Peyer's patch (tissue), 4 donors: ENCODE data around the gene ME1. TPM values are rescaled to one million over a fixed set of nuclear protein-coding genes. Genes with fewer than 3 reads are reported as not detected.

Source experiments
- DNase-seq, 3 donors: peaks; one replicate each; pipeline ENCODE4 v3.0.0-alpha.2; 2017 to 2019
- H3K27ac ChIP-seq, 4 donors: fragments of 200-600 bp; sonication (generic); one replicate each; pipeline ENCODE4 v1.5.1; 2016 to 2019
- H3K27me3 ChIP-seq, 2 donors: fragments of 200-600 bp; sonication (generic); one replicate each; pipeline ENCODE4 v1.5.1; 2019
- H3K36me3 ChIP-seq, 3 donors: fragments of 200-600 bp; sonication (generic); one replicate each; pipeline ENCODE4 v1.5.1; 2016 to 2019
- H3K4me1 ChIP-seq, 4 donors: fragments of 200-600 bp; sonication (generic); one replicate each; pipeline ENCODE4 v1.5.1; 2016 to 2019
- H3K4me3 ChIP-seq, 4 donors: fragments of 200-600 bp; sonication (generic); 1 replicate in 3 of 4; 2 replicates in 1 of 4; pipeline ENCODE4 v1.5.1; 2016 to 2019; ENCODE audit warnings: mild to moderate bottlenecking in 1 of 4
- H3K9me3 ChIP-seq, 4 donors: fragments of 200-600 bp; sonication (generic); one replicate each; pipeline ENCODE4 v1.5.1; 2016 to 2019; ENCODE audit warnings: mild to moderate bottlenecking in 1 of 4
- POLR2A ChIP-seq, 2 donors: fragments of 450-650 bp; IDR thresholded peaks; one replicate each; pipeline ENCODE4 v1.5.1; 2017; ENCODE audit warnings: antibody characterized with exemption in 2 of 2, mild to moderate bottlenecking in 2 of 2, moderate library complexity in 2 of 2
- total RNA-seq, 4 donors: library from RNA; depleted of rRNA; stranded (reverse); fragments of >200 nt; gene quantifications; one replicate each; pipeline ENCODE4 v1.1.0, GENCODE V29; 2016
- TF ChIP-seq, protein P1 (sequence below), 6 experiments: fragments of 450-650 bp in 4 of 6; fragments of 200-600 bp in 2 of 6; sonication (generic) in 1 of 6; IDR thresholded peaks; one replicate each; pipeline ENCODE4 v1.5.1; 2017 to 2019; ENCODE audit warnings: antibody characterized with exemption in 6 of 6, mild to moderate bottlenecking in 3 of 6, moderate library complexity in 1 of 6

ME1 gene
- total RNA-seq, 4 donors from 2014 or later: 7.4 to 39.1 (median 19.6) TPM

DNA sequence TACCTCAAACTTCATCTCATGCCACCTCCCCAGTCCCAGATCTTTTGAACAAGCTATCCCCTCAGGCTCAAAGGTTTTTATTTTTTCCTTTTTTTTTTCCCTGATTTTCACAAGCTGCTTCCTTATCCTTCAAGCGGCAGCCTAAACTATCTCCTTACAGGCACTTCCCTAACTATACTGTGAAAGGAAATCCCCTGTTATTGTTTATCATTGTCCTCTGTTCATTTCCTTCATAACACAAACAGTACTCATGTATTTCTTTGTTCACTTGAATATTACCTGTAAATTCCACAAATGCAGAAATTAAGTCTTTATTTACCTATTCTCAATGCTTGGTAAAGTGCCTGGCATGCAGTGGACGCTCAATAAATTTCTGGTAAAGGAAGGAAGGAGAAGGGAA is 48.9 kb downstream of the ME1 start:
- TF ChIP-seq, protein P1, sequence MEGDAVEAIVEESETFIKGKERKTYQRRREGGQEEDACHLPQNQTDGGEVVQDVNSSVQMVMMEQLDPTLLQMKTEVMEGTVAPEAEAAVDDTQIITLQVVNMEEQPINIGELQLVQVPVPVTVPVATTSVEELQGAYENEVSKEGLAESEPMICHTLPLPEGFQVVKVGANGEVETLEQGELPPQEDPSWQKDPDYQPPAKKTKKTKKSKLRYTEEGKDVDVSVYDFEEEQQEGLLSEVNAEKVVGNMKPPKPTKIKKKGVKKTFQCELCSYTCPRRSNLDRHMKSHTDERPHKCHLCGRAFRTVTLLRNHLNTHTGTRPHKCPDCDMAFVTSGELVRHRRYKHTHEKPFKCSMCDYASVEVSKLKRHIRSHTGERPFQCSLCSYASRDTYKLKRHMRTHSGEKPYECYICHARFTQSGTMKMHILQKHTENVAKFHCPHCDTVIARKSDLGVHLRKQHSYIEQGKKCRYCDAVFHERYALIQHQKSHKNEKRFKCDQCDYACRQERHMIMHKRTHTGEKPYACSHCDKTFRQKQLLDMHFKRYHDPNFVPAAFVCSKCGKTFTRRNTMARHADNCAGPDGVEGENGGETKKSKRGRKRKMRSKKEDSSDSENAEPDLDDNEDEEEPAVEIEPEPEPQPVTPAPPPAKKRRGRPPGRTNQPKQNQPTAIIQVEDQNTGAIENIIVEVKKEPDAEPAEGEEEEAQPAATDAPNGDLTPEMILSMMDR (IDR thresholded peaks at IDR 0.05): no peak
- no peak for TF ChIP-seq POLR2A (IDR thresholded peaks at IDR 0.05)
- Histone ChIP-seq H3K4me3 (no peak overlapping the region), H3K4me1 (no peaks in the 10 kb centered on the region), H3K27me3 (no peaks in the 10 kb centered on the region), H3K36me3 (no peaks in the 10 kb centered on the region), H3K27ac (no peak overlapping the region), H3K9me3 (no peaks in the 10 kb centered on the region)
- no peak for DNase-seq

DNA sequence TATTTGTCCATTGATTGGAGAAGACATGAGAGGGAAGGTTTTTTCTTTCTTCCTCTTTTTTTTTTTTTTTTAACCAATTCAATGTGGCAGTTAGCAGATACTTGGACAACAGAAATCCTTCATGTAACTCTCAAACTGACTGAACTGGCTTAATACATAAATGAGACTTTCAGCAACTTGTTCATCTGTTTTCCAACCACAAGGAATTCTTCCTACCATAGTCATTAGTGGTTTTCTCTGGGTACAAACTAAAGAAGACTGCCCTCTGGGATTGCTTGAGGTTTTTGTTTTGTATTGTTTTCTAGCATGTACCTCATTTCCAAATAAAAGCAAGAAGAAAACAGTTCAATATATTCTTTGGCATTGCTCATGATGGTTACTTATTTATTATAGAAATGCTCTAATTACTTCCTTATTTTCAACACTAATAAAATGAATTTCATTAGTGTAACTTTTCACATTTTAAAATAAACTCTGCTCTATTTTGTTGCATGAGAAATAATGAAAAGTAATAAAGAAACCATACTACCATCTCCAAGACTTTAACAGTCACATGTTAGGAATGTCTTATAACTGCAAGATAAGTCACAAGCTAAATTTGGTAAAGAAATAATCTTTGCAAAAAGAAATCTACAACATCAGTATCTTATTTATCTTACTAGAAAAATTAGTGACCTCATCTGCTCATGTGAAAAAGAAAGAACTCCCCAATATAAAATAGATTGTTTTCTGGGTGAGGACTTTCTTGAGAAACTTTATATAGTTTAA is 52.0 kb downstream of the ME1 start:
- Histone ChIP-seq H3K4me3 (no peak overlapping the region), H3K36me3 (no peaks in the 10 kb centered on the region), H3K4me1 (no peaks in the 10 kb centered on the region), H3K9me3 (no peaks in the 10 kb centered on the region), H3K27ac (no peak overlapping the region), H3K27me3 (no peaks in the 10 kb centered on the region)
- DNase-seq: no peak
- TF ChIP-seq POLR2A (IDR thresholded peaks at IDR 0.05): no peak
- TF ChIP-seq, protein P1 (IDR thresholded peaks at IDR 0.05): no peak

DNA sequence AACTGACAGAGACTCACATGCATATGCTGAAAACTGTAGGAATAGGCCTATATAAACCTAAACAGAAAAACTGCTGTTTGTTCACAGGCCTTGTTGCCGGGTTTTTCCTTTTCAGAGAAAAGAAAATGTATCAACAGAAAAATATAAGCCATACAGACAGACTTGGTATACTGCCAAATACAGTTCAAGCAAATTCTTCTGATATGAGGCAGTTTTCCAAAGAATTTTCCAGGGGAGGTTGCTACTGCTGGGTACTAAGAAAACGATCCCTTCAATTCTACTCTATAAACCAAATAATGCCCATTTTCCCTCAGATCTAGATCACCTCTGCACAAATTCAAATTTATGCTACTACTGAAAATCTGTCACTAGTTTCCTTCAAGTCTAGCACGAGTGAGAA is 59.4 kb downstream of the ME1 start:
- no peaks in the 10 kb centered on the region for H3K4me1 ChIP-seq
- TF ChIP-seq, protein P1 (IDR thresholded peaks at IDR 0.05): no peak
- no peak for TF ChIP-seq POLR2A (IDR thresholded peaks at IDR 0.05)
- no peaks in the 10 kb centered on the region for H3K9me3 ChIP-seq
- no peak overlapping the region for H3K4me3 ChIP-seq
- H3K27ac ChIP-seq: no peak overlapping the region
- DNase-seq: no peak
- H3K36me3 ChIP-seq: no peaks in the 10 kb centered on the region
- no peaks in the 10 kb centered on the region for H3K27me3 ChIP-seq

DNA sequence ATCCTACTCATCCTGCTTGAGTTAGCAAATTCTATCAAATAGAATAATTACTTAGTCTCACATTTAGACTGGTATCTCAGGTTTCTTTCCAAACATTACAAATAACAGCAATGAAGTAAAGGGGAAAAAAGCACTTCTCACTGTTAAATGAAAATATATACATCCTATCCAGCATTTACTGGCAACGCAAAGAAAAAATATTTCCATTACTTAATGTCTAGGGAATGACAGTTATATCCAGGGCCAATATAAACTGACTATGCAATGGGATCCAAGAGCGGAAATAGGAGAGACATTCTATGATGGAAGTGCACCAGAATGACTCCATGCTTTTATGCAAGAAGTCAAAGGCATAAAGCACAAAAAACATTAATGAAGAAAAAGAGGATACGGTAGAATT is 60.3 kb downstream of the ME1 start:
- TF ChIP-seq, protein P1 (IDR thresholded peaks at IDR 0.05): no peak
- no peak for TF ChIP-seq POLR2A (IDR thresholded peaks at IDR 0.05)
- Histone ChIP-seq H3K27me3 (no peaks in the 10 kb centered on the region), H3K4me3 (no peak overlapping the region), H3K4me1 (no peaks in the 10 kb centered on the region), H3K36me3 (no peaks in the 10 kb centered on the region), H3K9me3 (no peaks in the 10 kb centered on the region), H3K27ac (no peak overlapping the region)
- no peak for DNase-seq

DNA sequence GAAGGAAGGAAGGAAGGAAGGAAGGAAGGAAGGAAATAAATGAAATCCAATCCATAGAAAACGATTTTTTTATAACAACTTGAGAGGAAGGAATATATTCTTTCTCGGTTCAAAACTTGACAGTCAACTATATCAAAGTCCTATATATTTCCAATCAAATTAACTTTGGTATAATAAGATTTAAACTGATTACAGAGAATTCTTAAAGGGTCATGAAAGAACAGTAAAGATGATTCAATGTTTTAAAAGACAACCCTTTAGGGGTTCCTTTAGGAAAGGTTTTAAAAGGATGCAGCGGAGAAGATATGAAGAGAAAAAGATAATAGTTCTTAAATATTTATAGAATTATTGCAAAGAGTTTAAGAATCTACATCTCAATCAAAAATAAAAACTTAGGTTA is 61.2 kb downstream of the ME1 start:
- H3K36me3 ChIP-seq: no peaks in the 10 kb centered on the region
- H3K4me3 ChIP-seq: no peak overlapping the region
- no peaks in the 10 kb centered on the region for H3K27me3 ChIP-seq
- H3K27ac ChIP-seq: no peak overlapping the region
- H3K9me3 ChIP-seq: no peaks in the 10 kb centered on the region
- no peak for DNase-seq
- peaks cover 0 to 3% (median 0%) of the 10 kb centered on the region in 4 donors for H3K4me1 ChIP-seq
- TF ChIP-seq, protein P1 (IDR thresholded peaks at IDR 0.05): no peak
- TF ChIP-seq POLR2A (IDR thresholded peaks at IDR 0.05): no peak
